GM12878 (cell line): Measurements from ENCODE around the gene ZBTB37. TPM values are rescaled to one million over a fixed set of nuclear protein-coding genes. Genes with fewer than 3 reads are reported as not detected.
A peak's percentile ranks its signal among the peaks of the same experiment; 100 is the strongest.
"Not testable (repeated sequence)": the region's sequence is repeated elsewhere in the genome, so short reads cannot be mapped to it uniquely, and the experiment has no call there.

Source experiments
- ATAC-seq: fragments of 200-7000 bp; cut with Tn5 transposase; 3 replicates; pipeline ENCODE4 v1.9.1; 2020; ENCODE audit warnings: mild to moderate bottlenecking, moderate library complexity
- BruUV-seq: library from RNA; stranded (reverse); fragments of 400-500 nt; replicated peaks from 2 replicates; lab custom pipeline; 2021; lab: Mats Ljungman, UMichigan
- CTCF ChIA-PET: fragments of 300-600 bp; sonication (Branson Sonifier 250); formaldehyde crosslinking; extraction: SDS; loops from one replicate; lab custom pipeline; 2021; ENCODE audit warnings: inconsistent platforms; lab: Yijun Ruan, JAX
- POLR2A ChIA-PET: fragments of 350-600 bp; formaldehyde crosslinking; extraction: SDS; loops from one replicate; lab custom pipeline; 2021; ENCODE audit warnings: inconsistent platforms; lab: Charles Lee
- RAD21 ChIA-PET: fragments of 300-600 bp; sonication (Branson Sonifier 250); formaldehyde crosslinking; loops from one replicate; lab custom pipeline; 2023; ENCODE audit warnings: antibody characterized with exemption; ENCODE audit not compliant: unreplicated experiment; lab: Charles Lee
- SMC1A ChIA-PET: fragments of 300-600 bp; sonication (Branson Sonifier 250); formaldehyde crosslinking; loops from one replicate; lab custom pipeline; 2023; ENCODE audit not compliant: unreplicated experiment, uncharacterized antibody; lab: Charles Lee
- DNase-seq: peaks from one replicate; pipeline ENCODE4 v3.0.0-alpha.2; 2011; ENCODE audit warnings: low read depth, low spot score
- FAIRE-seq: peaks from 3 replicates; lab custom pipeline; 2011; peaks lifted over from hg19 to GRCh38; lab: Jason Lieb, UNC
- H2AFZ ChIP-seq: 2 replicates; pipeline ENCODE4 v1.6.0; 2011; ENCODE audit warnings: low read depth, low read length, control low read depth; ENCODE audit not compliant: control insufficient read depth
- H3K27ac ChIP-seq: 2 replicates; pipeline ENCODE4 v1.5.1; 2011; ENCODE audit warnings: control low read depth; ENCODE audit not compliant: control insufficient read depth, insufficient read depth
- H3K27me3 ChIP-seq, 2 experiments: replicated peaks in 1 of 2; 2 replicates each; pipeline versions ENCODE4 v1.6.0 to v1.6.1; 2011; ENCODE audit warnings: low read length in 1 of 2; ENCODE audit not compliant: control insufficient read depth in 2 of 2, insufficient read depth in 2 of 2
- H3K36me3 ChIP-seq, 2 experiments: 2 replicates each; pipeline ENCODE4 v1.5.1; 2011; ENCODE audit warnings: low read length in 1 of 2; ENCODE audit not compliant: control insufficient read depth in 2 of 2, insufficient read depth in 2 of 2
- H3K4me1 ChIP-seq: 2 replicates; pipeline ENCODE4 v1.6.1; 2011; ENCODE audit warnings: mild to moderate bottlenecking, low read length, moderate library complexity, mixed read lengths; ENCODE audit not compliant: control insufficient read depth, insufficient read depth
- H3K4me2 ChIP-seq: 2 replicates; pipeline ENCODE4 v1.6.0; 2011; ENCODE audit warnings: control low read depth; ENCODE audit not compliant: control insufficient read depth, insufficient read depth
- H3K4me3 ChIP-seq: fragments of 200-600 bp; sonication (generic); 2 replicates; pipeline ENCODE4 v1.5.1; 2016
- H3K79me2 ChIP-seq: 2 replicates; pipeline ENCODE4 v1.6.0; 2011; ENCODE audit warnings: low read length; ENCODE audit not compliant: control insufficient read depth, insufficient read depth
- H3K9ac ChIP-seq: 2 replicates; pipeline ENCODE4 v1.8.0; 2011; ENCODE audit warnings: low read length, control low read depth, mixed read lengths; ENCODE audit not compliant: control insufficient read depth, insufficient read depth
- H3K9me3 ChIP-seq: replicated peaks from 3 replicates; pipeline ENCODE4 v1.5.1; 2011; ENCODE audit warnings: mild to moderate bottlenecking, low read length; ENCODE audit not compliant: control insufficient read depth, insufficient read depth
- H4K20me1 ChIP-seq: 2 replicates; pipeline ENCODE4 v1.6.0; 2011; ENCODE audit not compliant: control insufficient read depth, insufficient read depth
- ASH2L ChIP-seq: fragments of 300-600, 200-600 bp; sonication (generic); IDR thresholded peaks from 2 replicates; pipeline ENCODE4 v1.6.1; 2017; ENCODE audit warnings: low read depth, mild to moderate bottlenecking, borderline replicate concordance
- BACH1 ChIP-seq: fragments of 450-650 bp; IDR thresholded peaks from 2 replicates; pipeline ENCODE4 v1.6.1; 2017; ENCODE audit warnings: mild to moderate bottlenecking, borderline replicate concordance
- FOXM1 ChIP-seq: IDR thresholded peaks from 2 replicates; pipeline ENCODE4 v1.6.1; 2012; ENCODE audit warnings: low read depth, mild to moderate bottlenecking, inconsistent platforms, low read length, moderate library complexity
- GABPA ChIP-seq: IDR thresholded peaks from 2 replicates; pipeline ENCODE4 v1.6.1; 2014; ENCODE audit warnings: antibody characterized with exemption, low read depth, mild to moderate bottlenecking, inconsistent platforms
- NFYB ChIP-seq: IDR thresholded peaks from 2 replicates; pipeline ENCODE4 v1.6.1; 2011; ENCODE audit warnings: low read depth, mild to moderate bottlenecking, low read length, improper control_type of control experiment, moderate library complexity; ENCODE audit not compliant: insufficient read depth
- RCOR1 ChIP-seq: conservative IDR thresholded peaks from 2 replicates; pipeline ENCODE4 v1.6.1; 2012; ENCODE audit warnings: low read depth, low read length, improper control_type of control experiment
- SIX5 ChIP-seq: IDR thresholded peaks from 2 replicates; pipeline ENCODE4 v1.6.1; 2011; ENCODE audit warnings: mild to moderate bottlenecking, low read depth, low read length, moderate library complexity; ENCODE audit not compliant: severe bottlenecking
- TAF1 ChIP-seq: IDR thresholded peaks from 2 replicates; pipeline ENCODE4 v1.6.1; 2011; ENCODE audit warnings: mild to moderate bottlenecking, low read depth, low read length, borderline replicate concordance
- ZNF274 ChIP-seq: IDR thresholded peaks from one replicate; pipeline ENCODE4 v1.8.0; 2011; ENCODE audit not compliant: insufficient read length, insufficient read depth
- WGBS: methylation state at CpG from one replicate; pipeline ENCODE4 v1.1.6; 2016; ENCODE audit warnings: low lambda C conversion rate; ENCODE audit not compliant: insufficient replicate concordance, insufficient coverage; ENCODE audit errors: missing lambda C conversion rate; 5-methylcytosine and 5-hydroxymethylcytosine counted together
- in situ Hi-C: fragments of 300-500 bp; cut with MboI; formaldehyde crosslinking; loops from 9 replicates; pipeline ENCODE4 v1.14.3; 2018; ENCODE audit warnings: mixed read lengths
- intact Hi-C: fragments of 100-400 bp; cut with micrococcal nuclease; formaldehyde crosslinking; loops from one replicate; pipeline ENCODE4 v1.14.2; 2022; ENCODE audit not compliant: unreplicated experiment
- polyA plus RNA-seq, 11 experiments: library from polyadenylated mRNA; depleted of rRNA in 4 of 11; unstranded in 6 of 11; stranded (reverse) in 5 of 11; fragments of >200 nt; fragmentation: Nextera tagmentation in 4 of 11; fragmentation: Illumina TruSeq in 1 of 11; extraction: Ambion mirVana in 4 of 11; extraction: Trizol in 1 of 11; gene quantifications; 1 replicate in 1 of 11; 2 replicates in 10 of 11; pipeline versions ENCODE4 v1.2.1 to v1.2.3, GENCODE V29; 2011 to 2016; ENCODE audit warnings: inconsistent platforms in 2 of 11, missing spikeins in 2 of 11, low read depth in 1 of 11
- total RNA-seq, 4 experiments: library from RNA; depleted of rRNA in 3 of 4; stranded (reverse); fragments of >200 nt in 3 of 4; fragmentation: Illumina TruSeq in 1 of 4; extraction: Trizol in 1 of 4; gene quantifications; 2 replicates each; pipeline versions ENCODE4 v1.2.1 to v1.2.3, GENCODE V29; 2013 to 2021
- TF ChIP-seq, protein P1 (sequence below): fragments of 150-350 bp; IDR thresholded peaks from 2 replicates; pipeline ENCODE4 v1.6.1; 2014; ENCODE audit warnings: mild to moderate bottlenecking, low read depth, low read length
- TF ChIP-seq, protein P2 (sequence below): fragments of 450-650 bp; IDR thresholded peaks from 2 replicates; pipeline ENCODE4 v1.6.1; 2014; ENCODE audit warnings: mild to moderate bottlenecking

Gene ZBTB37
- total and polyA plus RNA-seq, 10 of the 15 experiments (the other 5 are each of a cell fraction or from before 2014, with no cell fraction given) = 0.16 to 5.7 (median 1.9) TPM

DNA sequence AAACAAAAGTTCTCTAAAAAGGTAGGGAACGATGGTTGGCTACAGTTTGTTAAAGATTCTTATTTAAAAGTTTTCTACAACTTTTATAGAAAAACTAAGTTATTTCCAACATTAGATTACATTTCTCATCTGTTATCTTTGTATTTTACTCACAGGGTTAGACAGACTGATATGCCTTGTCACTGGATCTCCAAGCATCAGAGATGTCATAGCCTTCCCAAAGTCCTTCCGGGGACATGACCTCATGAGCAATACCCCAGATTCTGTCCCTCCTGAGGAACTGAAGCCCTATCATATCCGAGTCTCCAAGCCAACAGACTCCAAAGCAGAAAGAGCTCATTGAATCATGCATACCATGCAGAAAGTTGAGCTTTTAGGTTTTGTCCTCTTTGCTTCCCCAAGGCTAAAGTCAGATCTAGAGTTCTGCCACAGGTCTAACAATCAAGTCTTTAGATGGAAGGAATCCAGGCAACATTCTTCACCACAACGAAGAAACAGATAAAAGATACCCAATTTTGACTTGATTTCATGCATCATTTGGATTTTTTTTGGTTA, 10.7 kb upstream of the ZBTB37 start:
- ChIA-PET CTCF (no interaction called here), RAD21 (interaction anchor here (0.6 kb wide), 1 partner anchor 10 kb away, joined by 3 read pairs; no protein-coding TSS in a partner anchor), POLR2A (no interaction called here), SMC1A (no interaction called here)
- H3K4me2 ChIP-seq = no peak overlapping the region
- H3K4me1 ChIP-seq = no peaks in the 10 kb centered on the region
- DNase-seq (no peak), FAIRE-seq (peak; percentile 49), ATAC-seq (no peak)
- no peaks in the 10 kb centered on the region for H3K9me3 ChIP-seq
- WGBS = 96% methylated on average over 4 of the region's 4 CpGs
- H3K9ac ChIP-seq = no peak overlapping the region
- no peaks in the 10 kb centered on the region for H3K79me2 ChIP-seq
- intact Hi-C loops (no loop called here), in situ Hi-C loops (no loop called here)
- H3K4me3 ChIP-seq = no peak overlapping the region
- BruUV-seq = no TSS peak
- H3K36me3 ChIP-seq = peaks cover 1 to 10% of the 10 kb centered on the region in 2 experiments
- no peaks in the 10 kb centered on the region for H4K20me1 ChIP-seq
- H3K27ac ChIP-seq = no peak overlapping the region
- TF ChIP-seq, protein P1, sequence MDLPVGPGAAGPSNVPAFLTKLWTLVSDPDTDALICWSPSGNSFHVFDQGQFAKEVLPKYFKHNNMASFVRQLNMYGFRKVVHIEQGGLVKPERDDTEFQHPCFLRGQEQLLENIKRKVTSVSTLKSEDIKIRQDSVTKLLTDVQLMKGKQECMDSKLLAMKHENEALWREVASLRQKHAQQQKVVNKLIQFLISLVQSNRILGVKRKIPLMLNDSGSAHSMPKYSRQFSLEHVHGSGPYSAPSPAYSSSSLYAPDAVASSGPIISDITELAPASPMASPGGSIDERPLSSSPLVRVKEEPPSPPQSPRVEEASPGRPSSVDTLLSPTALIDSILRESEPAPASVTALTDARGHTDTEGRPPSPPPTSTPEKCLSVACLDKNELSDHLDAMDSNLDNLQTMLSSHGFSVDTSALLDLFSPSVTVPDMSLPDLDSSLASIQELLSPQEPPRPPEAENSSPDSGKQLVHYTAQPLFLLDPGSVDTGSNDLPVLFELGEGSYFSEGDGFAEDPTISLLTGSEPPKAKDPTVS = no peak
- TF ChIP-seq SIX5 (no peak), ZNF274 (no peak), GABPA (no peak), FOXM1 (no peak), NFYB (no peak), RCOR1 (no peak), ASH2L (no peak), BACH1 (no peak), TAF1 (no peak)
- TF ChIP-seq, protein P2, sequence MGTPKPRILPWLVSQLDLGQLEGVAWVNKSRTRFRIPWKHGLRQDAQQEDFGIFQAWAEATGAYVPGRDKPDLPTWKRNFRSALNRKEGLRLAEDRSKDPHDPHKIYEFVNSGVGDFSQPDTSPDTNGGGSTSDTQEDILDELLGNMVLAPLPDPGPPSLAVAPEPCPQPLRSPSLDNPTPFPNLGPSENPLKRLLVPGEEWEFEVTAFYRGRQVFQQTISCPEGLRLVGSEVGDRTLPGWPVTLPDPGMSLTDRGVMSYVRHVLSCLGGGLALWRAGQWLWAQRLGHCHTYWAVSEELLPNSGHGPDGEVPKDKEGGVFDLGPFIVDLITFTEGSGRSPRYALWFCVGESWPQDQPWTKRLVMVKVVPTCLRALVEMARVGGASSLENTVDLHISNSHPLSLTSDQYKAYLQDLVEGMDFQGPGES = no peak
- no peak overlapping the region for H2AFZ ChIP-seq
- no peaks in the 10 kb centered on the region for H3K27me3 ChIP-seq

DNA sequence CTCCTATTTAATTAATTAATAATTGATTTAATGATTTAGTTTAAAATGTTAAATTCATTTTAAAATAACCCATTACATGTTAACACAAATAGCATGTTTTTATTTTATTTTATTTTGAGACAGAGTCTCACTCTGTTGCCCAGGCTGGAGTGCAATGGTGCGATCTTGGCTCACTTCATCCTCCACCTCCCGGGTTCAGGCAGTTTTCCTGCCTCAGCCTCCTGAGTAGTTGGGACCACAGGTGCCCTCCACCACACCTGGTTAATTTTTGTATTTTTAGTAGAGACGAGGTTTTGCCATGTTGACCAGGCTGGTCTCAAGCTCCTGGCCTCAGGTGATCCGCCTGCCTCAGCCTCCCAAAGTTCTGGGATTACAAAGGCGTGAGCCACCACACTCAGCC, 8.6 kb upstream of the ZBTB37 start:
- WGBS = 97% methylated on average over 5 of the region's 5 CpGs
- RAD21 ChIA-PET = interaction anchor here (1.1 kb wide), 1 partner anchor 11 kb away, joined by 3 read pairs; no protein-coding TSS in a partner anchor
- peaks cover 1 to 18% of the 10 kb centered on the region in 2 experiments for H3K36me3 ChIP-seq

More for the DNA sequence above, 8.6 kb upstream of the ZBTB37 start:
- H3K9me3 ChIP-seq, DNase-seq, H2AFZ ChIP-seq, POLR2A ChIA-PET, SMC1A ChIA-PET, H3K79me2 ChIP-seq, H3K4me1 ChIP-seq, H4K20me1 ChIP-seq, intact Hi-C loops, H3K9ac ChIP-seq, H3K4me3 ChIP-seq, ATAC-seq, H3K27me3 ChIP-seq, H3K27ac ChIP-seq, in situ Hi-C loops, H3K4me2 ChIP-seq, BruUV-seq, FAIRE-seq: not testable (repeated sequence)
- CTCF ChIA-PET = interaction anchor here (1.2 kb wide), 1 partner anchor 11 kb away, joined by 3 read pairs; no protein-coding TSS in a partner anchor
